ENCODE results near the gene HOMER2.

The HOMER2 gene

GRCh38 chr15:82804575-82804949 lies 148.0 kb downstream of the HOMER2 start:
- no peak for TF ChIP-seq CTCF (conservative IDR thresholded peaks at IDR 0.05)
- no peak overlapping the region for H3K27ac ChIP-seq

GRCh38 chr15:82803793-82804574 lies 148.5 kb downstream of the HOMER2 start:
- H3K27ac ChIP-seq = no peak overlapping the region
- TF ChIP-seq ZFX (IDR thresholded peaks at IDR 0.05) (no peak), CTCF (conservative IDR thresholded peaks at IDR 0.05) (no peak)

- TF ChIP-seq ZFX (IDR thresholded peaks at IDR 0.05) (no peak), CTCF (conservative IDR thresholded peaks at IDR 0.05) (no peak)
- no peak overlapping the region for H3K27ac ChIP-seq
Observed at GRCh38 chr15:82802497-82802896, 150.0 kb downstream of the HOMER2 start.

GRCh38 chr15:82799183-82799841 lies 153.2 kb downstream of the HOMER2 start:
- no peak for TF ChIP-seq CTCF (conservative IDR thresholded peaks at IDR 0.05)
- TF ChIP-seq ZFX (IDR thresholded peaks at IDR 0.05) = no peak
- H3K27ac ChIP-seq = no peak overlapping the region

All from C4-2B (cell line).